K562 (cell line): ENCODE measurements around the gene NME4. TPM values are rescaled to one million over a fixed set of nuclear protein-coding genes. Genes with fewer than 3 reads are reported as not detected.

Source experiments
- AFF1 ChIP-seq, 2 experiments: fragments of 450-650 bp; IDR thresholded peaks; 2 replicates each; pipeline ENCODE4 v1.6.1; 2018; ENCODE audit warnings: mild to moderate bottlenecking in 2 of 2, low read depth in 1 of 2; ENCODE audit not compliant: partially characterized antibody in 2 of 2
- HDAC1 ChIP-seq, 2 experiments: fragments of 450-650 bp; IDR thresholded peaks; 2 replicates each; pipeline ENCODE4 v1.6.1; 2016 to 2017; ENCODE audit warnings: inconsistent platforms in 1 of 2, mild to moderate bottlenecking in 1 of 2, moderate library complexity in 1 of 2
- KDM2B ChIP-seq: fragments of 250-450 bp; sonication (Bioruptor Pico); IDR thresholded peaks from 2 replicates; pipeline ENCODE4 v1.8.0; 2021; ENCODE audit warnings: mild to moderate bottlenecking, moderate library complexity
- MCM5 ChIP-seq: fragments of 450-650 bp; IDR thresholded peaks from 2 replicates; pipeline ENCODE4 v1.6.1; 2016; ENCODE audit warnings: low read depth
- RBBP5 ChIP-seq: fragments of 200-600 bp; sonication (generic); IDR thresholded peaks from 2 replicates; pipeline ENCODE4 v1.6.1; 2012; ENCODE audit warnings: borderline replicate concordance, mild to moderate bottlenecking, low read length, control low read depth, inconsistent platforms; ENCODE audit not compliant: insufficient read depth, poor library complexity, severe bottlenecking
- SAP30 ChIP-seq: fragments of 200-600 bp; sonication (generic); IDR thresholded peaks from 2 replicates; pipeline ENCODE4 v1.6.1; 2012; ENCODE audit warnings: borderline replicate concordance, low read depth, mild to moderate bottlenecking, moderate library complexity, low read length, control low read depth, inconsistent platforms; ENCODE audit not compliant: insufficient read depth, poor library complexity, severe bottlenecking
- ZFX ChIP-seq: sonication (generic); formaldehyde crosslinking; IDR thresholded peaks from 2 replicates; pipeline ENCODE4 v1.8.0; 2022; ENCODE audit warnings: mild to moderate bottlenecking, missing genetic modification reagents, moderate library complexity
- ZNF121 ChIP-seq: sonication (generic); formaldehyde crosslinking; conservative IDR thresholded peaks from 2 replicates; pipeline ENCODE4 v1.8.0; 2022; ENCODE audit warnings: missing genetic modification reagents
- polyA plus RNA-seq, 8 experiments: library from polyadenylated mRNA; depleted of rRNA in 4 of 8; stranded (reverse) in 5 of 8; unstranded in 3 of 8; fragments of >200 nt; fragmentation: Nextera tagmentation in 2 of 8; fragmentation: Illumina TruSeq in 1 of 8; extraction: Ambion mirVana in 2 of 8; extraction: Trizol in 1 of 8; gene quantifications; 2 replicates each; pipeline versions ENCODE4 v1.2.1 to v1.2.3, GENCODE V29; 2011 to 2014; ENCODE audit warnings: inconsistent platforms in 1 of 8, missing spikeins in 1 of 8
- total RNA-seq, 7 experiments: library from RNA; depleted of rRNA in 6 of 7; stranded (reverse); fragments of >200 nt in 6 of 7; fragmentation: Illumina TruSeq in 2 of 7; extraction: Trizol in 2 of 7; gene quantifications; 2 replicates each; pipeline versions ENCODE4 v1.2.1 to v1.2.3, GENCODE V29; 2011 to 2021; ENCODE audit warnings: low replicate concordance in 1 of 7
- TF ChIP-seq, protein P1 (sequence below): sonication (generic); formaldehyde crosslinking; IDR thresholded peaks from 2 replicates; pipeline ENCODE4 v1.9.0; 2022; ENCODE audit warnings: mild to moderate bottlenecking, missing genetic modification reagents
- TF ChIP-seq, protein P2 (sequence below): fragments of 250-450 bp; sonication (Bioruptor Pico); IDR thresholded peaks from 2 replicates; pipeline ENCODE4 v1.4.0; 2020
- TF ChIP-seq, protein P3 (sequence below), 2 experiments: IDR thresholded peaks; 2 replicates each; pipeline ENCODE4 v1.6.1; 2011; ENCODE audit warnings: borderline replicate concordance in 1 of 2, control low read depth in 1 of 2, low read depth in 1 of 2, low read length in 1 of 2, mild to moderate bottlenecking in 1 of 2, mixed read lengths in 1 of 2, moderate library complexity in 1 of 2; ENCODE audit not compliant: insufficient read depth in 1 of 2, insufficient read length in 1 of 2, poor library complexity in 1 of 2, severe bottlenecking in 1 of 2; ENCODE audit errors: extremely low read depth in 1 of 2

NME4 gene
- total and polyA plus RNA-seq, 9 of the 15 experiments (the other 6 are each of a cell fraction or from before 2014, with no cell fraction given): 15.4 to 264 (median 139) TPM

DNA sequence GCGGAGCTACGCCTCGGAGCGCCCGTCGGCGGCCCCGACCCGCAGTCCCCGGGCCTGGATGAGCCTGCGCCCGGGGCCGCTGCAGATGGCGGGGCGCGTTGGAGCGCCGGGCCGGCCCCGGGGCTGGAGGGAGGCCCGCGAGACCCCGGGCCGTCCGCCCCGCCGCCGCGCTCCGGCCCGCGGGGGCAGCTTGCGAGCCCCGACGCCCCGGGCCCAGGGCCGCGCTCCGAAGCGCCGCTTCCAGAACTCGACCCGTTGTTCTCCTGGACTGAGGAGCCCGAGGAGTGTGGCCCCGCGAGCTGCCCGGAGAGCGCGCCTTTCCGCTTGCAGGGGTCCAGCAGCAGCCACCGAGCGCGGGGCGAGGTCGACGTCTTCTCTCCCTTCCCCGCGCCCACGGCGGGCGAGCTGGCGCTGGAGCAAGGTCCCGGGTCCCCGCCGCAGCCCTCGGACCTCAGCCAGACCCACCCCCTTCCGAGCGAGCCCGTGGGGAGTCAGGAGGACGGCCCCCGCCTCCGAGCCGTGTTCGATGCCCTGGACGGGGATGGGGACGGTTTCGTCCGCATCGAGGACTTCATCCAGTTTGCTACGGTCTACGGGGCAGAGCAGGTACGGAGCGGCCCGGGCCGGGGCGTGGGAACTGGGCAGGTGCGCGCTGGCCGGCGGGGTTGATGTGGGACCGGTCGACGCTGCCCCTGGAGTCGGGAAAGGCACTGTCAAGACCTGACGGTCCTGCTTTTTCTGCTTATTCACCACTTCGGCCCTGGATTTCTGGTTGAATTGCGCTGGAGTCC, 29.3 kb downstream of the NME4 start (continued):
- TF ChIP-seq, protein P1, sequence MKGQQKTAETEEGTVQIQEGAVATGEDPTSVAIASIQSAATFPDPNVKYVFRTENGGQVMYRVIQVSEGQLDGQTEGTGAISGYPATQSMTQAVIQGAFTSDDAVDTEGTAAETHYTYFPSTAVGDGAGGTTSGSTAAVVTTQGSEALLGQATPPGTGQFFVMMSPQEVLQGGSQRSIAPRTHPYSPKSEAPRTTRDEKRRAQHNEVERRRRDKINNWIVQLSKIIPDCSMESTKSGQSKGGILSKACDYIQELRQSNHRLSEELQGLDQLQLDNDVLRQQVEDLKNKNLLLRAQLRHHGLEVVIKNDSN (CRISPR knock-in tag): no peak
- no peak for TF ChIP-seq MCM5
- peak; percentile 25 for TF ChIP-seq ZFX
- no peak for TF ChIP-seq ZNF121
- TF ChIP-seq, protein P2, sequence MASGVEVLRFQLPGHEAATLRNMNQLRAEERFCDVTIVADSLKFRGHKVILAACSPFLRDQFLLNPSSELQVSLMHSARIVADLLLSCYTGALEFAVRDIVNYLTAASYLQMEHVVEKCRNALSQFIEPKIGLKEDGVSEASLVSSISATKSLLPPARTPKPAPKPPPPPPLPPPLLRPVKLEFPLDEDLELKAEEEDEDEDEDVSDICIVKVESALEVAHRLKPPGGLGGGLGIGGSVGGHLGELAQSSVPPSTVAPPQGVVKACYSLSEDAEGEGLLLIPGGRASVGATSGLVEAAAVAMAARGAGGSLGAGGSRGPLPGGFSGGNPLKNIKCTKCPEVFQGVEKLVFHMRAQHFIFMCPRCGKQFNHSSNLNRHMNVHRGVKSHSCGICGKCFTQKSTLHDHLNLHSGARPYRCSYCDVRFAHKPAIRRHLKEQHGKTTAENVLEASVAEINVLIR (CRISPR knock-in tag): no peak
- TF ChIP-seq RBBP5: no peak
- no peak for TF ChIP-seq AFF1 (IDR thresholded peaks at IDR 0.05; ENCODE audit: low read depth in 1 of 2, partially characterized antibody in 2 of 2)
- TF ChIP-seq, protein P3, sequence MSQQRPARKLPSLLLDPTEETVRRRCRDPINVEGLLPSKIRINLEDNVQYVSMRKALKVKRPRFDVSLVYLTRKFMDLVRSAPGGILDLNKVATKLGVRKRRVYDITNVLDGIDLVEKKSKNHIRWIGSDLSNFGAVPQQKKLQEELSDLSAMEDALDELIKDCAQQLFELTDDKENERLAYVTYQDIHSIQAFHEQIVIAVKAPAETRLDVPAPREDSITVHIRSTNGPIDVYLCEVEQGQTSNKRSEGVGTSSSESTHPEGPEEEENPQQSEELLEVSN (IDR thresholded peaks at IDR 0.05; ENCODE audit: borderline replicate concordance in 1 of 2, extremely low read depth in 1 of 2, insufficient read depth in 1 of 2, insufficient read length in 1 of 2, low read depth in 1 of 2, low read length in 1 of 2, poor library complexity in 1 of 2, severe bottlenecking in 1 of 2): peak; percentile 32 to 68
- peak; percentile 28 for TF ChIP-seq KDM2B
- no peak for TF ChIP-seq HDAC1 (IDR thresholded peaks at IDR 0.05)
- peak; percentile 21 for TF ChIP-seq SAP30
